GM12874 (cell line): ENCODE measurements around the gene ACD.

Source experiments
- TF ChIP-seq, protein P1 (sequence below): IDR thresholded peaks from 2 replicates; pipeline ENCODE4 v1.5.1; 2011; ENCODE audit warnings: low read depth, mild to moderate bottlenecking, control low read depth, low read length, moderate library complexity; ENCODE audit not compliant: insufficient read depth

The ACD gene

DNA sequence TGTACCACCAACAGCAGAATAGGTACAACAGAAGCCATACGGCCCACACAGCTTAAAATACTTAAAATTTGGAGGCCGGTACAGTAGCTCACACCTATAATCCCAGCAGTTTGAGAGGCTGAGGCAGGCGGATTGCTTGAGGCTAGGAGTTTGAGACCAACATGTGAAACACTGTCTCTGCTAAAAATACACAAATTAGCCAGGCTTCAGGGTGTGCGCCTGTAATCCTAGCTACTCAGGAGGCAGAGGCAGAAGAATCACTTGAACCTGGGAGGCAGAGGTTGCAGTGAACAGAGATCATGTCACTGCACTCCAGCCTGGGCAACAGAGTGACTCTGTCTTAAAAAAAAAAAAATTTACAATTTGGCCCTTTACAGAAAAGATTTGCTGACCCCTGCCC is 42.1 kb upstream of the ACD start:
- TF ChIP-seq, protein P1, sequence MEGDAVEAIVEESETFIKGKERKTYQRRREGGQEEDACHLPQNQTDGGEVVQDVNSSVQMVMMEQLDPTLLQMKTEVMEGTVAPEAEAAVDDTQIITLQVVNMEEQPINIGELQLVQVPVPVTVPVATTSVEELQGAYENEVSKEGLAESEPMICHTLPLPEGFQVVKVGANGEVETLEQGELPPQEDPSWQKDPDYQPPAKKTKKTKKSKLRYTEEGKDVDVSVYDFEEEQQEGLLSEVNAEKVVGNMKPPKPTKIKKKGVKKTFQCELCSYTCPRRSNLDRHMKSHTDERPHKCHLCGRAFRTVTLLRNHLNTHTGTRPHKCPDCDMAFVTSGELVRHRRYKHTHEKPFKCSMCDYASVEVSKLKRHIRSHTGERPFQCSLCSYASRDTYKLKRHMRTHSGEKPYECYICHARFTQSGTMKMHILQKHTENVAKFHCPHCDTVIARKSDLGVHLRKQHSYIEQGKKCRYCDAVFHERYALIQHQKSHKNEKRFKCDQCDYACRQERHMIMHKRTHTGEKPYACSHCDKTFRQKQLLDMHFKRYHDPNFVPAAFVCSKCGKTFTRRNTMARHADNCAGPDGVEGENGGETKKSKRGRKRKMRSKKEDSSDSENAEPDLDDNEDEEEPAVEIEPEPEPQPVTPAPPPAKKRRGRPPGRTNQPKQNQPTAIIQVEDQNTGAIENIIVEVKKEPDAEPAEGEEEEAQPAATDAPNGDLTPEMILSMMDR, result no peak

DNA sequence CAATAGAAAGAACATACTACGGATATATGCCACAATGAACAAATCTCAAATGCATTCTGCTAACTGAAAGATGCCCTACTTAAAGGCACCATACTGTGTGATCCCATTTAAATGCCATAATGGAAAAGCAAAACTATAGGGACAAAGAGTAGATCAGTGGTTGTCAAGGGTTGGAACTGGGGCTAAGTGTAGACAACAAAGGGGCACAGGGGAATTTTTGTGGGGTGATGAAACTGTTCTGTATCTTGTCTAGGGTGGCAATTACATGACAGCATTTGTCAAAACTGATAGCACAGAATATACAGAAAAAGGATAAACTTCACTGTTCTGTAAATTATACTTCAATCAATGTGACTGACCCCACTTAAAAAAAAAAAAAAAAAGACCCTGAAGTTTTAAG is 41.4 kb upstream of the ACD start:
- TF ChIP-seq, protein P1, result no peak

DNA sequence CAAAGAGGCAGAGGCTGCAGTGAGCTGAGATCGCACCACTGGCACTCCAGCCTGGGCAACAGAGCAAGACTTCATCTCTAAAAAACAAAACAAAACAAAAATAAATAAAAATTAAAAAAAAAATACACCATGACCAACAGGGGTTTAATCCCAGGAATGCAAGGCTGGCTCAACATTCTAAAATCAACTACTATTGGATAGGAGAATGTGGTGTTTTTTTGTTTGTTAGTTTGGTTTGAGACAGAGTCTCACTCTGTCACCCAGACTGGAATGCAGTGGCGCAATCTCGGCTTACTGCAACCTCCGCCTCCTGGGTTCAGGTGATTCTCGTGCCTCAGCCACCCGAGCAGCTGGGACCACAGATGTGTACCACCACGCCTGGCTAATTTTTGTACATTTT is 39.2 kb upstream of the ACD start:
- TF ChIP-seq, protein P1, result no peak

DNA sequence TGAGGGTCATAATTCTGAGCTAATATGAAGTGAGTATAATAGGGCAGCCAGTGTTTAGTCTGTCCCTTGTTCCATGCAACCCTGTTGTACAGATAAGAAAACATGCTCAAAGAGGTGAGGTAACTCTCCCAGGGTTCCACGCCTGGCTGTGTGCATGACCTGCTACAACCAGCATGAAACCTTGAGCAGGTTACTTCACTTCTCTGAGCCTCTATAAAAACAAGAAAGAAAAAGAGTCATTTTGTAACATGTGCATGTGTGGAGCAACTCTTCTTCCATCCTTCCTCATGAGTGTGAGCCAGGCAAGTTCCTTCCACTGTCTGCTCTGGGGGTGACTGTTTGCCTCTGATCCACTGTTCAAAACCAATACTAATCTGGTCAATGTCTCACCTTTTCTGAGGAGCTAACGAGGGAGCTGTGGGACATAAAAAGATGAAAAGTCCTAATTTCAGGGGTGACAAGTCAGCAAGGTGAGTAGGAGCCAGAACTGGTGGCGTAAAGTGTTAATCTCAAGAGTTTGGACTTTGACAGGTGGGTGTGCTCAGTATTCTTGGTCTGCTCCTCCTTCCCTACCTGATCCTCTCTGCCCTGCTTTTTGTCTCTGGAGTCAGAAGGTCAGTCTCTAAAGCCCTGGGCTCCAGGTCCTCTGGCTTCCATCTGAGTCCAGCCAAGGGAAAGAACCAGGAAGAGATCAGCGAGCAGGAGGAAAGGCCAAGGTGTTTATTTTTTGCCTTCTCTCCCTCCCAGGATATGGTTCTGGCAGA is 37.5 kb upstream of the ACD start:
- TF ChIP-seq, protein P1, result no peak

DNA sequence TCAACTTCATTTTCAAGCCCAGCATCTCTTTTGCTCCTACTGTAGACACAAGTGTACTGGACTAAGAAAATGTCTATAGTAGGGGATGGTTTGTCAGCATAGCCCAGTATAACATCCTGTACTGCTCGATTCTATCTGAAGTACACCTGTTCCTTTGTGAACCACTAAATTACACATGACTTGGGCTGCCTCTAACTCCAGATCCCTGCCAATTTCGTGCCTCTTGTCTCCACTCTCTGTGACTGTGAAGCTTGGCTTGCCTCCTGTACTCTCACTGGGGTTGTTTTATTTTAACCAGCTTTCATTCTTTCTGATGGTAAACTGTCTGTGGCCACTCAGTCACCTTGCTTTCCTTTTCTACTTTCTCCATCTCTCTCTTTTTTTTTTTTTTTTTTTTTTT is 34.6 kb upstream of the ACD start:
- TF ChIP-seq, protein P1, result no peak

DNA sequence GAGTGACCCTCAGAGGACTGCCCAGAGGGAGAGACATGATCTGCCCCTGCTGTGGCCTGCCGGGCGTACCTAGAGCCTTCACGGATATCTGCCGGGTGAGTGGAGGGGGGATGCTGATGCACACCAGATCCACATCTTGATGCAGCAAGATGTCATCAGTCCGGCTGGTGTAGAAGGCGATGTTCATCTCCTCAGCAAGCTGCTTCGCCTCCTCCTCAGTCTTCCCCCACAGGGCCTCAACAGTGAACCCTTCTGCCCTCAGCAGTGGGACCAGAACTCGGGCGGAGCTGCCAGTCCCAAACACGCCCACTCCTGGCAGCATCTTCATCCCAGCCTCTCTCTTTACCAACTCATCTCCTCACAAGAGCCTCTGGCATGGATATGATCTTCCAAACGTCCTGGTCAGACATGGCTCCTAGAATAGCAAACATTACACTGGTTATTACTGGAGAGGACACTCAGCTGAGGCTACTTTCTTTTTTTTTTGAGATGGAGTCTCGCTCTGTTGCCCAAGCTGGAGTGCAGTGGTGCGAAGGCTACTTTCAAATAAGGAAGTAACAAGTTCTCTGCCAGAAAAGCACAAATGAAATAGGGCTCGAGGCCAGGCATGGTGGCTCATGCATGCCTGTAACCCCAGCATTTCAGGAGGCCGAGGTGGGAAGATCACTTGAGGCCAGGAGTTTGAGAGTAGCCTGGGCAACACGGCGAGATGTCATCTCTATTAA is 25.5 kb upstream of the ACD start:
- TF ChIP-seq, protein P1, result no peak

DNA sequence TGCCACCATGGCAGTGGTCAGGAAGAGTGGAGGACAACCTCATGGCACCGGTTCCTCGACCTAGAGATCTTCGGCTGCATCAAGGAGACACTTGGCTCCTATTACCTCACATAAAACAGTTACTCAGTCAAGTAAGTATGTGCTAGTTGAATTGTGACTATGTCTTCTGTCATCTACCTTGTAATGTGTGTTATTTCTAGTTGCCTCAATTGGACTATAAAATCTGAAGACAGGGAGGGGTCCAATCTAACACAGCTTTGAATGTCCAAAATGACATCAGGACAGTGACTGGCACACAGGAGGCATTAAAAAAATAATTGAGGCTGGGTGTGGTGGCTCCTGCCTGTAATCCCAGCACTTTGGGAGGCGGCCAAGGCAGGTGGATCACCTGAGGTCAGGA is 23.7 kb upstream of the ACD start:
- TF ChIP-seq, protein P1, result no peak
